Mesendoderm (in vitro differentiated cells): ENCODE data around the gene CFLAR. TPM values are rescaled to one million over a fixed set of nuclear protein-coding genes. Genes with fewer than 3 reads are reported as not detected.

Experiments used
- DNase-seq: peaks from one replicate; pipeline ENCODE4 v3.0.0; 2013
- H2AK5ac ChIP-seq: 2 replicates; pipeline ENCODE4 v1.6.1; 2013; ENCODE audit warnings: low read length, inconsistent platforms
- H2BK120ac ChIP-seq: 2 replicates; pipeline ENCODE4 v1.6.1; 2013; ENCODE audit warnings: low read depth, mild to moderate bottlenecking, low read length, moderate library complexity, mixed read lengths
- H2BK15ac ChIP-seq: replicated peaks from 2 replicates; pipeline ENCODE4 v1.6.1; 2013; ENCODE audit warnings: low read depth, mild to moderate bottlenecking, moderate library complexity
- H2BK5ac ChIP-seq: 2 replicates; pipeline ENCODE4 v1.6.1; 2013; ENCODE audit warnings: low read length, inconsistent platforms
- H3K18ac ChIP-seq: 2 replicates; pipeline ENCODE4 v1.6.1; 2013; ENCODE audit warnings: mild to moderate bottlenecking, low read length, mixed read lengths
- H3K23ac ChIP-seq: one replicate; pipeline ENCODE4 v1.6.1; 2013; ENCODE audit warnings: low read length
- H3K27ac ChIP-seq: 2 replicates; pipeline ENCODE4 v1.5.1; 2013; ENCODE audit warnings: low read depth, mild to moderate bottlenecking, inconsistent platforms, low read length, moderate library complexity
- H3K27me3 ChIP-seq: 2 replicates; pipeline ENCODE4 v1.6.1; 2013; ENCODE audit warnings: low read length, control low read depth, mild to moderate bottlenecking, inconsistent platforms; ENCODE audit not compliant: insufficient read depth, poor library complexity
- H3K36me3 ChIP-seq: 2 replicates; pipeline ENCODE4 v1.6.1; 2013; ENCODE audit warnings: low read length, inconsistent platforms; ENCODE audit not compliant: control insufficient read depth, insufficient read depth
- H3K4ac ChIP-seq: one replicate; pipeline ENCODE4 v1.6.1; 2013; ENCODE audit warnings: low read depth, mild to moderate bottlenecking, low read length, moderate library complexity
- H3K4me1 ChIP-seq: 2 replicates; pipeline ENCODE4 v1.6.1; 2013; ENCODE audit warnings: low read depth, low read length, inconsistent platforms; ENCODE audit not compliant: control insufficient read depth
- H3K4me2 ChIP-seq: 2 replicates; pipeline ENCODE4 v1.6.1; 2013; ENCODE audit warnings: low read length
- H3K4me3 ChIP-seq: 2 replicates; pipeline ENCODE4 v1.5.1; 2013; ENCODE audit warnings: mild to moderate bottlenecking, low read length
- H3K56ac ChIP-seq: one replicate; pipeline ENCODE4 v1.6.1; 2013; ENCODE audit warnings: low read length
- H3K79me1 ChIP-seq: 2 replicates; pipeline ENCODE4 v1.6.1; 2013; ENCODE audit warnings: low read length, inconsistent platforms
- H3K79me2 ChIP-seq: 2 replicates; pipeline ENCODE4 v1.6.1; 2013; ENCODE audit warnings: mild to moderate bottlenecking, low read length; ENCODE audit not compliant: control insufficient read depth, insufficient read depth
- H3K9ac ChIP-seq: 2 replicates; pipeline ENCODE4 v1.6.1; 2013; ENCODE audit warnings: low read length, inconsistent platforms
- H4K5ac ChIP-seq: one replicate; pipeline ENCODE4 v1.6.1; 2013; ENCODE audit warnings: low read length
- H4K8ac ChIP-seq: one replicate; pipeline ENCODE4 v1.6.1; 2013; ENCODE audit warnings: low read depth, mild to moderate bottlenecking, control low read depth, low read length, moderate library complexity
- WGBS: extraction: QIAGEN DNeasy Blood & Tissue Kit; methylation state at CpG from one replicate; pipeline ENCODE4 v1.1.7; 2013; ENCODE audit warnings: low lambda C conversion rate, missing lambda C conversion rate; ENCODE audit not compliant: insufficient coverage; ENCODE audit errors: extremely low coverage; 5-methylcytosine and 5-hydroxymethylcytosine counted together
- small RNA-seq: library from polyadenylated mRNA; stranded (forward); fragments of <200 nt; extraction: miRNeasy Mini kit (QIAGEN cat#:217004); gene quantifications from one replicate; pipeline ENCODE3, GENCODE V24; 2013; ENCODE audit not compliant: insufficient read depth

CFLAR gene

DNA sequence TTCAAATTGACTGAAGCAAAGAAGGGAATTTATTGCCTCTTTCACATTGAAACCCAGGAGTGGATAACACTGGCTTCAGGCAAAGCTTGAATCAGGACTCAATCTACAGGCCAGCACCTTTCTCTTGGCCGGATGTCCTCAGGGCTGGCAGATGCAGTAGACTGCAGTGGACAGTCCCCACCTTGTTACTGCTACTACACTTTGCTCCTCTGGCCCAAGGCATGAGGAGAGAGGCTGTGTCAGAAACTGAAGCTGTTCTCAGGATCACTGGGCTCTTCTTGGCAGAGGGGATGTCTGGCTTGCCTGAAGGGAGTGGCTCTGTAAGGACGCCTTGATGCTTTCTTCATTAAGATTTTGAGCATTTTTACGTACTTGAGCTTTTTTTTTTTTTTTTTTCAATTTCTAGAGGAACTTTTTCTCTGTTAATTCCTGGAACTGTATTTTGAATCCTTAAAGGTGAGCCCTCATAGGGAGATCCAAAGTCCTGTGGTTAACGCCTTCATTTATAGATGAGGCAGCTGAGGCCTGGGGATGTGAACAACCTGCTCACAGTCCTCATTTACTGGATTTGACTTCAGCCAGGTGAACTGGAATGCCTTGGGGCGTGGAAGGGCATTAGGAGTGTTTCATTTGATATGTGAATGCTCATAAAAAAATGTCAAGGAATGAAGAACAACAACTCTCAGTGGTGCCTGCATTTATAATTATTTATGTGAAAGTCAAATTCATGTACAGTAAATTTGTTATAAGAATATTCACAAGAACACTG is 103.5 kb downstream of the CFLAR start:
- Histone ChIP-seq H3K27ac (peak overlapping the region; percentile 74), H3K9ac (peak overlapping the region; percentile 34), H3K23ac (peak overlapping the region; percentile 83)

DNA sequence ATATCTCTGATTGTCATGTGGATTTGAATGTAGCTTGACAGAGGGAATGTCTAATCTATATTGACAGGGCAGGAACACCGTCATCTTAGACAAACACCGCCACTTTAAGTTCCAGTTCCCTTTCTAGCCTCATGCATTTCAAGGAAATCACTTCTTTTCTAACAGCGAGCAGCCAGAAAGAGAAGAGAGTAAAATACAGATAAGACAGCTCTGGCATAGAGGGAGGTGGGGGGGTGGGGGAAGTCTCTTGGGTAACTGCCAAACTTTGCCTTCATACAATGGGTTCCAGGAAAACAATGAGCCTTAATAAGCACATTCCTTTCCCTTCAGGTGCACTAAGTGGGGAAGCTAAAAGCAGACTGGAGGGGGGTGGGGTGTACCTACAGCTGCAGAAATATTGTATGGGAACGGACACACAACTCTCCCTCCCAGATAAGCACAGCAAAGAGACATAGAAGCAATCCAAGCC is 104.2 kb downstream of the CFLAR start:
- peak overlapping the region; percentile 69 for H3K56ac ChIP-seq
- no peaks in the 10 kb centered on the region for H3K79me2 ChIP-seq
- no peak overlapping the region for H2BK15ac ChIP-seq
- no peaks in the 10 kb centered on the region for H3K79me1 ChIP-seq
- no peak overlapping the region for H3K9ac ChIP-seq
- H3K18ac ChIP-seq, result peak overlapping the region; percentile 2
- peaks cover 12% of the 10 kb centered on the region for H3K4me1 ChIP-seq
- no peak overlapping the region for H2AK5ac ChIP-seq
- no peak overlapping the region for H3K4me2 ChIP-seq
- H4K8ac ChIP-seq, result no peak overlapping the region
- no peak overlapping the region for H3K4me3 ChIP-seq
- H2BK120ac ChIP-seq, result no peak overlapping the region
- H3K27me3 ChIP-seq, result no peaks in the 10 kb centered on the region
- H3K4ac ChIP-seq, result peak overlapping the region; percentile 70
- H4K5ac ChIP-seq, result no peak overlapping the region
- DNase-seq, result peak; percentile 76
- peak overlapping the region; percentile 66 for H2BK5ac ChIP-seq
- no peak overlapping the region for H3K23ac ChIP-seq
- H3K36me3 ChIP-seq, result no peaks in the 10 kb centered on the region
- peak overlapping the region; percentile 69 for H3K27ac ChIP-seq
- WGBS, result no CpG with 5 or more reads among the region's 4 CpGs

More for the DNA sequence above, 103.5 kb downstream of the CFLAR start:
- H3K18ac ChIP-seq, result peak overlapping the region; percentile 55
- H3K56ac ChIP-seq, result peak overlapping the region; percentile 80
- no peaks in the 10 kb centered on the region for H3K27me3 ChIP-seq
- H3K4me2 ChIP-seq, result no peak overlapping the region
- H3K79me2 ChIP-seq, result no peaks in the 10 kb centered on the region
- H2BK120ac ChIP-seq, result peak overlapping the region; percentile 15
- H2BK15ac ChIP-seq, result no peak overlapping the region
- peak overlapping the region; percentile 60 for H3K4ac ChIP-seq
- WGBS, result no CpG with 5 or more reads among the region's 5 CpGs
- H2BK5ac ChIP-seq, result peak overlapping the region; percentile 91
- no peak overlapping the region for H3K4me3 ChIP-seq
- H3K4me1 ChIP-seq, result peaks cover 12% of the 10 kb centered on the region
- no peak overlapping the region for H4K5ac ChIP-seq
- H4K8ac ChIP-seq, result no peak overlapping the region
- no peaks in the 10 kb centered on the region for H3K36me3 ChIP-seq
- no peak for DNase-seq
- no peaks in the 10 kb centered on the region for H3K79me1 ChIP-seq
- H2AK5ac ChIP-seq, result peak overlapping the region; percentile 92

- H3K27ac ChIP-seq, result no peak overlapping the region
- H3K56ac ChIP-seq, result no peak overlapping the region
- no peaks in the 10 kb centered on the region for H3K79me1 ChIP-seq
- no peaks in the 10 kb centered on the region for H3K27me3 ChIP-seq
- H3K9ac ChIP-seq, result no peak overlapping the region
- no CpG with 5 or more reads among the region's 8 CpGs for WGBS
- no peaks in the 10 kb centered on the region for H3K36me3 ChIP-seq
- no peak overlapping the region for H2AK5ac ChIP-seq
- no peak overlapping the region for H3K4me3 ChIP-seq
- DNase-seq, result no peak
- H3K4ac ChIP-seq, result no peak overlapping the region
- no peak overlapping the region for H2BK5ac ChIP-seq
- no peak overlapping the region for H4K5ac ChIP-seq
- H3K18ac ChIP-seq, result no peak overlapping the region
- H4K8ac ChIP-seq, result no peak overlapping the region
- H2BK15ac ChIP-seq, result no peak overlapping the region
- peak overlapping the region; percentile 49 for H2BK120ac ChIP-seq
- H3K79me2 ChIP-seq, result no peaks in the 10 kb centered on the region
- no peak overlapping the region for H3K4me2 ChIP-seq
- H3K4me1 ChIP-seq, result peaks cover 12% of the 10 kb centered on the region
- no peak overlapping the region for H3K23ac ChIP-seq
Measured at GRCh38 chr2:201223089-201224073, 107.4 kb downstream of the CFLAR start.

Small RNAs within 50 kb of the gene (small RNA-seq; reads per million reads assigned to genes)
- gene AC007283.2 (not detected), gene MTND4LP13 (not detected), gene RNU6-1206P (not detected), gene RNU7-45P (not detected)
